ENCODE data around the gene PSMD5.

- TF ChIP-seq EZH2phosphoT487 (IDR thresholded peaks at IDR 0.05; ENCODE audit: borderline replicate concordance) (no peak), CTCF (conservative IDR thresholded peaks at IDR 0.05; ENCODE audit: low read length) (no peak)
These were observed 45.9 kb upstream of the PSMD5 start for GRCh38 chr9:120888626-120889025.
